ENCODE measurements around the gene NR1I2.
A peak's percentile ranks its signal among the peaks of the same experiment; 100 is the strongest.

The NR1I2 gene

DNA sequence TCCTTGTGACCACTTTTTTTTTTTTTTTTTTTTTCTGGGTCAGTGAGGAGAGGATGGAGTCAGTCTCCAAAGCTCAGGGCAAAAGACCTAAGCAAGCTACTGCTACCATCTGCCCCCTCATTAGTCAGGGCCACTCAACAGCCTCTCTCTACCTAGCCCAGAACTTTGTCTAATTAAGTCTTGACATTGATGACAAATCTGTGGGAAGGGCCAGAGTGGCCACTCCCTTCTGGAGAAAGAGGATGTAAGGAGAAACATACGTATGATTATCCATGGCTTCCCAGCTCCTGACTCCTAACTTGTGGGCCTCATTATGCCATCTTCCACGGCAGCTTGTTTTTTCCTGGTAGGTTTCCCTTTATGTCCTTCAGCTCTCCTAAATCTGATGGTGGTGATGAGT lies 37.9 kb downstream of the NR1I2 start:
- peak; percentile 8 for DNase-seq (ENCODE audit: low read depth)

- DNase-seq (ENCODE audit: low read depth): no peak
Measured at GRCh38 chr3:119825820-119826219, 43.9 kb downstream of the NR1I2 start.

DNA sequence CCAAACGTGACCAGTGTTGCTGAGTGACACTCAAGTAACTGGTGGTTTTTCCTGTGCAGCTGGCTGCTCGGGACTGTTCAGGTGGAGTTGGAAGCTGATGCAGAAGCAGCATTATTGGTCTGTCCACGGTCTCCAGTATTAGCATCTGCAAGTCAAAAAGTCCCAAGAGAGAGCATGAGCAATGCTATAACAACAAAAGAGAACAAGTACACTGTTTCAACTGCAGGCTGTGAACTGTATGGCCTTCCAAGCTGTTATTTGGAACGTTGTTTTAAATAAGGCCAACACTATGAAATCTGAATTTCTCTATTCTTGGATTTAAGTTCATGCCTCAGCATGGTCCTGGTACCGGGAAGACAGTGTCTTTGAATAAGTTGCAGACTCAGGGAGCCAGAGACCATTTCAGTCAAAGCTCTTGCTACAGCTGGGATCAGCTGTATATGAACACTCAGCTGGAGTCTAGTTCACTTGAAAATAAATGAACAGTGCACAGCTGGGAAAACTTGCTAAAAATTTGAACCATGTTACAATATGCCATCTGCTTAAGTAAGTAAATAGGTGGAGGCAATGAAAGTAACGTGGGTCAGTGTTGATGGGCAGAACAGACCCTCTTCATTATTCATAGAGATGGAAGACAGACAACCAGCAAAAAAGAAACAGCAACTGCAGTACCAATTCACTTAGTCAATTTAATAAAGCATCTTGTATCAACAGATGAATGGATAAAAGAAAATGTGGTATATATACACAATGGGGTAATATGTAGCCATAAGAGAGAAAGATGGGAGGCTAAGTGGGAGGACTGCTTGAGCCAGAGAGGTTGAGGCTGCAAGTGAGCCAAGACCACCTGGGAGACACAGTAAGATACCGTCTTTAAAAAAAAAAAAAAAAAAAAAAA lies 45.1 kb downstream of the NR1I2 start:
- no peak for DNase-seq (ENCODE audit: low read depth)

- no peak for DNase-seq (ENCODE audit: low read depth)
Measured at GRCh38 chr3:119829420-119829819, 47.5 kb downstream of the NR1I2 start.

GRCh38 chr3:119831022-119831421 lies 49.1 kb downstream of the NR1I2 start:
- DNase-seq (ENCODE audit: low read depth): peak; percentile 10

- peak; percentile 58 for DNase-seq (ENCODE audit: low read depth)
Measured at GRCh38 chr3:119831941-119832371, 50.1 kb downstream of the NR1I2 start.

DNA sequence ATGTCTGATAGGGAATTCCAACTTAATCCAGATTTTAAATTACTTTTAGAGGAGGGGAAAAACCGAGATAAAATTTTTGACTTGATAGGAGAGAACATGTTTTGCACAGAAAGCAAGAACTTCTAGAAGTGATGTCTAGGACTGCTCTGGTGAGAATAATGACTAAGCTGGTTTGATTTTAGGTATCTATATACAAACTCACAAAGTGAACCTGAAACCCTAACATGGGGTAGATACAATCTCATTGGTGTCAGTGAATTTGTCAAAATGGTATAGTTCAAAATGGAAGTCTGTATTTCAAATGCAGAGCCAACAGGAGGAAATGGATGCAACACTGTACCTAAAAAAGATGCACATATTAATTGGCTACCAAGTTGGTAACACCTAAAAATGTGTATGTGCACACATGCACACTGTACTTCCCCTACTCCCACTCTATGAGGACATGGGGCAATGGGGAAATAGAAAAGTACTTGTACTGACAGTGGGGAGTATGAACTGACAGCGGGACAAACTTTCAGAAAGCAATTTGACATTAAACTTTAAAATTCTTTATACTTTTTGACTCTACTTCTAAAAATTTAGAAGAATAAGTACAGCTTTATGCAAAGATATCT lies 53.0 kb downstream of the NR1I2 start:
- DNase-seq (ENCODE audit: low read depth): no peak

DNA sequence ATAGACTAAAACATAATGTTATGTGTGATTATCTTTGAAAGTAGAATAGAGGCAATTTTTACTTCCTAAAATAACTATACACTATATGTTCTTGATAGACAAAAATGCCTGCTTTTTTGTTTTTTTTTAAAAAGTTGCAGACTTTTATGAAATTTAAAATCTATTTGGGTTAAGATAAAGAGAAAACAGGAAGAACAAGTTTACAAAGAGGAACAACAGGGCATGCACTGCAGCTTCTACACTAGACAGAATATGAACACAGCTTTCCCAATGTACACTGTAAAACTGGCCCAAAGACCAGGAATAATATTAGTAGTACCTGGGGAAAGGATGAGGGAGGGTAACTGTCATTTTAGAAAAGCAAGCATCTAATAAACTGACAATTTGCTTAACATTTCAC lies 53.7 kb downstream of the NR1I2 start:
- DNase-seq (ENCODE audit: low read depth): no peak

- DNase-seq (ENCODE audit: low read depth): no peak
Measured at GRCh38 chr3:119841808-119842471, 60.0 kb downstream of the NR1I2 start.

- DNase-seq (ENCODE audit: low read depth): no peak
Measured at GRCh38 chr3:119849126-119849525, 67.2 kb downstream of the NR1I2 start.

DNA sequence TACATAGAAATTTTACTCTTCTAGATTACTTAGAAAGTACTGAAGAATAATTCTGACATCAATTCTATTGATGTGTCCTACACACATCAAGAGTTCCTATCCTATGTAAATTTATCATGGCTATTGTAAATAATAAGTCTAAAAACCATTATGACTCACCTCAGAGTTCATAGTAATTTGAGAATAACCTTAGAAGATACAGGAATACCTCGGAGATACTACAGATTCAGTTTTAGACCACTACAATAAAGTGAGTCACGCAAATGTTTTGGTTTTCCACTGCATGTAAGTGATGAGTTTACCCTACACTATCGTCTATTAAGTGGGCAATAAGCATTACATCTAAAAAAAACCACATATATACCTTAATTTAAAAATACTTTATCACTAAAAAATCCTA lies 74.8 kb downstream of the NR1I2 start:
- no peak for DNase-seq (ENCODE audit: low read depth)

DNA sequence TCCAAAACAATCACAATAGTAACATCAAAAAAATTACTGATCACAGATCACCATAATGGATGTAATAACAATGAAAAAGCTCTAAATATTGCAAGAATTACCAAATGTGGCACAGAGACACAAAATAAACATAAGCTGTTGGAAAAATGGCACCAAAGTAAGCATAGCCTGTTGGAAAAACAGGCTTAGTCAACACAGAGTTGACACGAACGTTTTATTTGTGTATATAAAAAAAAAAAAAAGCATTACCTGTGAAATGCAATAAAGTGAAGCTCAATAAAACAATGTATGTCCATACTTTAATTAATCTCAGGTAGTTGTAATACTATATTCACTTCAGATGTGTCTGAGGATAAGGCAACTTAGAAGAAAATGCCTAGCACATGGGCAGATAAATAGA lies 77.1 kb downstream of the NR1I2 start:
- no peak for DNase-seq (ENCODE audit: low read depth)

DNA sequence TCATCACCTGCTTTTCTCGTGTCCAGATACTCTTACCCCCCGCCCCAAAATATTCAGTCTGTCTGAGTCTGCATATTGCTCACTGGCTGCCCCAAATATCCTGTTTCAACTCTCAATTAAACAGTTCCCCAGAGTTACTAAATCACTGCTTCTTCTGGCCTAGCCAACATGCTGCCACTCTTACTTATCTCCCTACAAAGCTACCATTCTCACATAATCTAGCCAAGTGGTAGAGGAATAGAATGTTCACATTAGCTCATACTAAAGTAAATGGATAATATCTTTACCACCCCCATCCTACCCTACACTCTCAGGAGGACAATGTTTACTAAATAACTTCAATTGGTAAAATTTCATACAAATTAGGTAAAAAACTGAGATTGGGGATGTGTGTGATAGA lies 77.8 kb downstream of the NR1I2 start:
- DNase-seq (ENCODE audit: low read depth): no peak

DNA sequence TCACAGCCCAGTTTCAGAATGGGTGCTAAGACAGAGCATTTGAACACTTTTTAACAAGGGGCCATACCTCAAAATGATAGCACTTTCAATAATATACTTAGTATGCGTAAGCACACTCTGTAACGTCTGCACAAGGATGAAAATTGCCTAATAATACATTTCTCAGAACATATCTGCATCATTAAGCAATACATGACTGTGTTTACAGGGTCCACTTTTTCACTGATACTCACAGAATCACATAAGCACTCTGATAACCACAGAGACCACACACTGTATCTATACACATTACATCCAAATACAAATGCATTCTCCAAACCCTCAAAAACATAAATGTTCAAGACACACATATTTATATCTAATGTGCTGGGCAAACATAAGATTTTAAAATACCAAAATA lies 79.8 kb downstream of the NR1I2 start:
- DNase-seq (ENCODE audit: low read depth): peak; percentile 82

GRCh38 chr3:119862616-119863015 lies 80.7 kb downstream of the NR1I2 start:
- peak; percentile 9 for DNase-seq (ENCODE audit: low read depth)

GRCh38 chr3:119864476-119864875 lies 82.6 kb downstream of the NR1I2 start:
- DNase-seq (ENCODE audit: low read depth): no peak

Measured in amniotic epithelial cell (primary cell).